Common myeloid progenitor, CD34-positive (primary cell): Measurements from ENCODE around the gene FXR2.
"Not testable (repeated sequence)": the region's sequence is repeated elsewhere in the genome, so short reads cannot be mapped to it uniquely, and the experiment has no call there.

Experiments
- CTCF ChIA-PET: fragments of 350-600 bp; sonication (Branson Sonifier 250); formaldehyde crosslinking; loops from one replicate; lab custom pipeline; 2021; ENCODE audit warnings: antibody characterized with exemption; lab: Charles Lee
- POLR2A ChIA-PET: fragments of 350-600 bp; sonication (Branson Sonifier 250); formaldehyde crosslinking; loops from one replicate; lab custom pipeline; 2021; ENCODE audit warnings: antibody characterized with exemption; lab: Charles Lee
- DNase-seq, 3 donors: peaks; one replicate each; pipeline versions ENCODE4 v3.0.0 to v3.0.0-alpha.2; 2013
- H3K27ac ChIP-seq, 2 experiments: 1 replicate in 1 of 2; 2 replicates in 1 of 2; pipeline ENCODE4 v1.7.0; 2013; ENCODE audit warnings: inconsistent platforms in 2 of 2, low read length in 2 of 2, mild to moderate bottlenecking in 2 of 2, low read depth in 1 of 2, moderate library complexity in 1 of 2; ENCODE audit not compliant: severe bottlenecking in 2 of 2, insufficient read depth in 1 of 2, poor library complexity in 1 of 2
- H3K27me3 ChIP-seq, 5 experiments: replicated peaks in 2 of 5; 1 replicate in 3 of 5; 2 replicates in 2 of 5; pipeline versions ENCODE4 v1.6.1 to v1.7.0; 2013; ENCODE audit warnings: low read length in 4 of 5, mild to moderate bottlenecking in 2 of 5, moderate library complexity in 2 of 5, inconsistent platforms in 1 of 5; ENCODE audit not compliant: insufficient read depth in 5 of 5, control insufficient read depth in 4 of 5
- H3K36me3 ChIP-seq, 4 experiments: 1 replicate in 2 of 4; 2 replicates in 2 of 4; pipeline versions ENCODE4 v1.6.1 to v1.7.0; 2013; ENCODE audit warnings: low read length in 3 of 4, control low read depth in 1 of 4, mild to moderate bottlenecking in 1 of 4; ENCODE audit not compliant: control insufficient read depth in 4 of 4, insufficient read depth in 4 of 4
- H3K4me1 ChIP-seq, 4 experiments: 1 replicate in 3 of 4; 2 replicates in 1 of 4; pipeline versions ENCODE4 v1.6.1 to v1.7.1; 2013; ENCODE audit warnings: low read length in 3 of 4, mild to moderate bottlenecking in 3 of 4, control low read depth in 1 of 4, inconsistent platforms in 1 of 4, moderate library complexity in 1 of 4; ENCODE audit not compliant: control insufficient read depth in 4 of 4, insufficient read depth in 4 of 4; ENCODE audit errors: control extremely low read depth in 1 of 4
- H3K4me3 ChIP-seq, 7 experiments: 1 replicate in 4 of 7; 2 replicates in 3 of 7; pipeline versions ENCODE4 v1.5.1 to v1.7.0; 2013; ENCODE audit warnings: mild to moderate bottlenecking in 7 of 7, low read length in 6 of 7, moderate library complexity in 6 of 7, inconsistent platforms in 2 of 7, low read depth in 2 of 7, control low read depth in 1 of 7; ENCODE audit not compliant: insufficient read depth in 4 of 7, control insufficient read depth in 1 of 7; ENCODE audit errors: extremely low read depth in 1 of 7
- H3K9me3 ChIP-seq, 5 experiments: 1 replicate in 4 of 5; 2 replicates in 1 of 5; pipeline versions ENCODE4 v1.6.1 to v1.7.1; 2013; ENCODE audit warnings: low read length in 4 of 5, mild to moderate bottlenecking in 2 of 5, inconsistent platforms in 1 of 5, low read depth in 1 of 5, moderate library complexity in 1 of 5; ENCODE audit not compliant: control insufficient read depth in 4 of 5, insufficient read depth in 2 of 5; ENCODE audit errors: control extremely low read depth in 1 of 5
- WGBS: methylation state at CpG from one replicate; pipeline ENCODE4 v1.1.5; 2013; ENCODE audit not compliant: insufficient coverage; 5-methylcytosine and 5-hydroxymethylcytosine counted together

FXR2 gene

DNA sequence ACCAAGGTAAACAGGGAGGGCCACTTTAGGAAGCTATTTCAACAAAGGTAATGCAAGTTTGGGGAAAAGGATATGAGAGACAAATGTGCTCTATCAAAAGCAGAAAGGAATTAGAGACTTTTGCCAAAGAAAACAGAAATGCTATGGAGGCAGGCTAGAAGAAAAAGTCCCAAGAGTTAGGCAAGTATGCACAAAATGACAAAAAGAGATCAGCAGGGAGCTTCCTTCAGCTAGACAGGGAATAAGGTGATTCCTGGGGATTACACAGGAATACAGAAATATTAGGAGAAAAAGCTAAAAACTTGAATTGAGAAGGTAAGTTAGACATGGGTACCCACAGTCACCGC is 2.4 kb downstream of the FXR2 start:
- H3K9me3 ChIP-seq, result no peaks in the 10 kb centered on the region
- CTCF ChIA-PET, result interaction anchor here (0.8 to 2.1 kb wide), 5 partner anchors 11 to 75 kb away, joined by 3 to 6 read pairs (median 3); partner anchors contain the start of gene TP53
- POLR2A ChIA-PET, result interaction anchor here (0.8 to 1.0 kb wide), 2 partner anchors 23 to 55 kb away, joined by 3 read pairs; no protein-coding TSS in a partner anchor
- H3K27me3 ChIP-seq, result no peaks in the 10 kb centered on the region
- 100% methylated on average over 1 of the region's 1 CpG for WGBS
- H3K27ac ChIP-seq, result no peak overlapping the region
- H3K36me3 ChIP-seq, result peaks cover 0 to 18% (median 5%) of the 10 kb centered on the region in 4 experiments
- H3K4me1 ChIP-seq, result peaks cover 9 to 28% (median 21%) of the 10 kb centered on the region in 4 experiments
- no peak for DNase-seq
- no peak overlapping the region for H3K4me3 ChIP-seq

- no peak overlapping the region for H3K27ac ChIP-seq
- no peak for DNase-seq
- no peaks in the 10 kb centered on the region for H3K27me3 ChIP-seq
- H3K4me1 ChIP-seq, result peaks cover 9 to 28% (median 21%) of the 10 kb centered on the region in 4 experiments
- no peaks in the 10 kb centered on the region for H3K9me3 ChIP-seq
- peaks cover under 1 to 18% (median 5%) of the 10 kb centered on the region in 4 experiments for H3K36me3 ChIP-seq
- ChIA-PET CTCF (interaction anchor here (0.8 to 2.1 kb wide), 7 partner anchors 11 to 377 kb away, joined by 3 to 6 read pairs (median 3); partner anchors contain the start of gene TP53), POLR2A (interaction anchor here (0.7 to 1.0 kb wide), 3 partner anchors 22 to 56 kb away, joined by 3 to 4 read pairs (median 3); partner anchors contain the start of gene SOX15)
- no peak overlapping the region for H3K4me3 ChIP-seq
- WGBS, result no CpG with 5 or more reads among the region's 3 CpGs
These were observed 2.9 kb downstream of the FXR2 start for GRCh38 chr17:7611635-7612293.

DNA sequence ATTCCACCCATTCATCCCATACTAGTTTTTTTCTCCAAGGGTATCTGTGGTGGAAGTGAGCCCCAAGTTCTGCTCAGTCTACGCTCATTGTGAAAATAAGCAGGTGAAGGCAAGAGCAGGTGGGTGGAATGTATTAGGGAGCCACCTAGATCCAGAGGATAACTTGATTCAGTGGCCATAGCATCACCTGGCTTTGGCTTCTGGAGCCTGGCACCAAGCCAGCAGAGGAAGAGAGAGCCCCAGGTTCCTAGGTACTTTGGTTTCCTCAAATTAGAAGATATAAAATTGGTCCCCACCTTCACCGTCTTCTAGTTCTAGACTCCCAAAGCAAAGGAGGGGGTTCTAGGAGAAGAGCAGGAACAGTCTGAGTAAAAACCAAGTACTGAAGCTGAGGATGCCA is 4.1 kb downstream of the FXR2 start:
- H3K4me3 ChIP-seq, result no peak overlapping the region
- peaks cover 3 to 26% (median 10%) of the 10 kb centered on the region in 4 experiments for H3K36me3 ChIP-seq
- no peak for DNase-seq
- H3K9me3 ChIP-seq, result no peaks in the 10 kb centered on the region
- WGBS, result no CpG with 5 or more reads among the region's 2 CpGs
- ChIA-PET CTCF (interaction anchor here (0.7 to 1.7 kb wide), 4 partner anchors 9 to 51 kb away, joined by 3 to 6 read pairs (median 3); partner anchors contain the start of gene SOX15), POLR2A (no interaction called here)
- no peak overlapping the region for H3K27ac ChIP-seq
- H3K4me1 ChIP-seq, result peaks cover 9 to 28% (median 21%) of the 10 kb centered on the region in 4 experiments
- no peaks in the 10 kb centered on the region for H3K27me3 ChIP-seq

GRCh38 chr17:7606280-7606679 is 8.4 kb downstream of the FXR2 start:
- Histone ChIP-seq H3K9me3 (no peaks in the 10 kb centered on the region), H3K36me3 (peaks cover 12 to 53% (median 30%) of the 10 kb centered on the region in 4 experiments), H3K27me3 (no peaks in the 10 kb centered on the region), H3K27ac (no peak overlapping the region), H3K4me1 (no peaks in the 10 kb centered on the region), H3K4me3 (no peak overlapping the region)
- ChIA-PET CTCF (interaction anchor here (1.3 to 1.4 kb wide), 2 partner anchors 12 to 17 kb away, joined by 3 to 7 read pairs; no protein-coding TSS in a partner anchor), POLR2A (no interaction called here)
- 100% methylated on average over 3 of the region's 4 CpGs for WGBS
- DNase-seq, result no peak

DNA sequence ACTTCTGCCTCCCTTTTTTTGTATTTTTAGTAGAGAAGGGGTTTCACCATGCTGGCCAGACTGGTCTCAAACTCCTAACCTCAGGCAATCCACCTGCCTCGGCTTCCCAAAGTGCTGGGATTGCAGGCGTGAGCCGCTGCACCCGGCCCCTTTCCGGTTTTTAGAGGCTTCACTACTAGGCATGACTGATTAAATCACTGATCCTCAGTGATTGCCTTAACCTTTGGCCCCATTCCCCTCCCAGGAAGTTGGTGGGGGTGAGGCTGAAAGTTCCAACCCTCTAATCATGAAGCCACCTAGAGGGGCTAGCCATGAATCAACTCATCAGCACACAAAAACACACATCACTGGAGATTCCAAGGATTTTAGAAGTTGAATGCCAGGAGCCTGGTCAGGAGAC is 17.1 kb downstream of the FXR2 start:
- H3K27me3 ChIP-seq, H3K4me3 ChIP-seq, H3K4me1 ChIP-seq, H3K9me3 ChIP-seq, POLR2A ChIA-PET, H3K27ac ChIP-seq, DNase-seq: not testable (repeated sequence)
- WGBS, result 73% methylated on average over 2 of the region's 5 CpGs
- peaks cover 29 to 84% (median 54%) of the 10 kb centered on the region in 4 experiments for H3K36me3 ChIP-seq
- CTCF ChIA-PET, result interaction anchor here (2.2 kb wide), 1 partner anchor 12 kb away, joined by 6 read pairs; no protein-coding TSS in a partner anchor

DNA sequence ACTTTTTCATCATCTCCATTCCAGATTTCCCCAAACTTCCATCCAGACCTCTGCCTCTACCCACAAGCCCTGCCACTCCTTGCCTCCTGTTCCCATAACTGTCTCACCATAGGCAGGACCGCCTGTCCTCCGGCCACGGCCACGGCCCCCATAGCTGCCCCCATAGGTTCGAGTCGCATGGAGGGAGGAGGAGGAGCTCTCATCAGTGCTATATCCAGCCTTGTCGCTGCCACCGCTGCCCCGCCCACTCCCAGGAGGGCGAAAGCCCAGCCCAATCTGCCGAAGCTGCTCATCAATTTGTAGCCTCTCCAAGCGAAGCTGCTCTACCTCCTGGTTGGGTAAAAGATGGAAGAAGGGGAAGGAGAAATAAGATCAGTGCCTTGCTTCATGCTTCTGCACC is 21.4 kb downstream of the FXR2 start:
- no peaks in the 10 kb centered on the region for H3K27me3 ChIP-seq
- 98% methylated on average over 6 of the region's 12 CpGs for WGBS
- ChIA-PET POLR2A (interaction anchor here (1.0 kb wide), 1 partner anchor 14 kb away, joined by 4 read pairs; the partner anchor contains the start of gene CD68), CTCF (interaction anchor here (1.0 to 2.2 kb wide), 5 partner anchors 9 to 78 kb away, joined by 3 to 9 read pairs (median 4); partner anchors contain the start of gene MPDU1)
- peaks cover 0 to 11% (median 5%) of the 10 kb centered on the region in 4 experiments for H3K4me1 ChIP-seq
- H3K4me3 ChIP-seq, result no peak overlapping the region
- H3K9me3 ChIP-seq, result no peaks in the 10 kb centered on the region
- no peak for DNase-seq
- peaks cover 32 to 86% (median 56%) of the 10 kb centered on the region in 4 experiments for H3K36me3 ChIP-seq
- no peak overlapping the region for H3K27ac ChIP-seq
